Measurements from ENCODE around the gene MAPK8IP1. TPM values are rescaled to one million over a fixed set of nuclear protein-coding genes. Genes with fewer than 3 reads are reported as not detected.
"Not testable (repeated sequence)": the region's sequence is repeated elsewhere in the genome, so short reads cannot be mapped to it uniquely, and the experiment has no call there.

MAPK8IP1 gene
- total RNA-seq = under 1 TPM; 0.42 to 0.73 TPM

GRCh38 chr11:45885274-45885920 is at the start of gene MAPK8IP1:
Gene MAPK8IP1, plus strand, starts transcription at chr11:45885651. Its CDS starts 170 bp downstream, at chr11:45885821.
- no peak within 1 kb of the TSS for H3K27ac Mint-ChIP-seq
- no peaks in the 10 kb centered on the region for H3K27me3 Mint-ChIP-seq
- H3K4me3 Mint-ChIP-seq = peak within 1 kb of the TSS; percentile 61
- ATAC-seq (peak; percentile 87), DNase-seq (peak; percentile 58)
- CTCF ChIA-PET = interaction anchor here (1.0 kb wide), 1 partner anchor 121 kb away, joined by 3 read pairs; no protein-coding TSS in a partner anchor
- peaks cover 9% of the 10 kb centered on the region for H3K4me1 Mint-ChIP-seq
- no peaks in the 10 kb centered on the region for H3K36me3 Mint-ChIP-seq
- no peaks in the 10 kb centered on the region for H3K9me3 Mint-ChIP-seq (ENCODE audit: low read depth)

- H3K27me3 Mint-ChIP-seq = peaks cover 27% of the 10 kb centered on the region
- no peak for DNase-seq
- H3K36me3 Mint-ChIP-seq = peaks cover 5% of the 10 kb centered on the region
- no peak overlapping the region for H3K4me3 Mint-ChIP-seq
- H3K9me3 Mint-ChIP-seq (ENCODE audit: low read depth) = peaks cover 2% of the 10 kb centered on the region
- CTCF ChIA-PET = no interaction called here
- peaks cover 33% of the 10 kb centered on the region for H3K4me1 Mint-ChIP-seq
- ATAC-seq = no peak
- no peak overlapping the region for H3K27ac Mint-ChIP-seq
Observed at GRCh38 chr11:45839204-45839603, 46.2 kb upstream of the MAPK8IP1 start.

GRCh38 chr11:45840251-45840650 is 45.2 kb upstream of the MAPK8IP1 start:
- H3K27ac Mint-ChIP-seq; DNase-seq; CTCF ChIA-PET; ATAC-seq; H3K9me3 Mint-ChIP-seq (ENCODE audit: low read depth); H3K36me3 Mint-ChIP-seq; H3K4me3 Mint-ChIP-seq: not testable (repeated sequence)
- Mint-ChIP-seq H3K4me1 (peaks cover 24% of the 10 kb centered on the region), H3K27me3 (peaks cover 29% of the 10 kb centered on the region)

GRCh38 chr11:45843158-45843924 is 42.1 kb upstream of the MAPK8IP1 start:
- H3K36me3 Mint-ChIP-seq = no peaks in the 10 kb centered on the region
- H3K9me3 Mint-ChIP-seq (ENCODE audit: low read depth) = no peaks in the 10 kb centered on the region
- CTCF ChIA-PET = interaction anchor here (0.7 to 5.0 kb wide), 21 partner anchors 9 to 1688 kb away, joined by 3 to 44 read pairs (median 4); partner anchors contain the start of gene SLC35C1
- ATAC-seq (peak; percentile 26), DNase-seq (peak; percentile 91)
- peaks cover 21% of the 10 kb centered on the region for H3K27me3 Mint-ChIP-seq
- H3K4me3 Mint-ChIP-seq = peak overlapping the region; percentile 16
- H3K4me1 Mint-ChIP-seq = peaks cover 30% of the 10 kb centered on the region
- peak overlapping the region; percentile 56 for H3K27ac Mint-ChIP-seq

- Mint-ChIP-seq H3K4me3 (no peak overlapping the region), H3K27ac (no peak overlapping the region), H3K27me3 (peaks cover 21% of the 10 kb centered on the region), H3K36me3 (no peaks in the 10 kb centered on the region), H3K4me1 (peaks cover 41% of the 10 kb centered on the region), H3K9me3 (ENCODE audit: low read depth) (no peaks in the 10 kb centered on the region)
- CTCF ChIA-PET = interaction anchor here (1.0 to 5.0 kb wide), 5 partner anchors 8 to 161 kb away, joined by 3 to 44 read pairs (median 4); partner anchors contain the start of gene PEX16
- DNase-seq (no peak), ATAC-seq (no peak)
Observed at GRCh38 chr11:45844822-45845578, 40.5 kb upstream of the MAPK8IP1 start.

- CTCF ChIA-PET = interaction anchor here (0.9 to 3.6 kb wide), 8 partner anchors 9 to 160 kb away, joined by 3 to 17 read pairs (median 4); partner anchors contain the start of gene PEX16
- peaks cover 19% of the 10 kb centered on the region for H3K27me3 Mint-ChIP-seq
- no peaks in the 10 kb centered on the region for H3K9me3 Mint-ChIP-seq (ENCODE audit: low read depth)
- DNase-seq = no peak
- no peaks in the 10 kb centered on the region for H3K36me3 Mint-ChIP-seq
- no peak overlapping the region for H3K27ac Mint-ChIP-seq
- ATAC-seq = no peak
- peaks cover 48% of the 10 kb centered on the region for H3K4me1 Mint-ChIP-seq
- peak overlapping the region; percentile 76 for H3K4me3 Mint-ChIP-seq
Observed at GRCh38 chr11:45846174-45846675, 39.2 kb upstream of the MAPK8IP1 start.

- Mint-ChIP-seq H3K4me3 (peak within 1 kb of the TSS; percentile 76), H3K27me3 (peaks cover 19% of the 10 kb centered on the region), H3K36me3 (no peaks in the 10 kb centered on the region), H3K4me1 (peaks cover 48% of the 10 kb centered on the region), H3K9me3 (ENCODE audit: low read depth) (no peaks in the 10 kb centered on the region), H3K27ac (peak within 1 kb of the TSS; percentile 74)
- peak; percentile 99 for DNase-seq
- CTCF ChIA-PET = interaction anchor here (0.9 to 3.6 kb wide), 6 partner anchors 12 to 159 kb away, joined by 3 to 17 read pairs (median 6); no protein-coding TSS in a partner anchor
- peak; percentile 89 for ATAC-seq
Observed at GRCh38 chr11:45846974-45847910, 38.2 kb upstream of the MAPK8IP1 start, which contains the start of gene CRY2. Gene CRY2, plus strand, starts transcription at chr11:45847475. Its CDS starts 16 bp downstream, at chr11:45847491.

GRCh38 chr11:45847911-45848316 is 37.5 kb upstream of the MAPK8IP1 start:
- Mint-ChIP-seq H3K9me3 (ENCODE audit: low read depth) (no peaks in the 10 kb centered on the region), H3K27me3 (peaks cover 13% of the 10 kb centered on the region), H3K27ac (peak overlapping the region; percentile 74), H3K4me1 (peaks cover 43% of the 10 kb centered on the region), H3K4me3 (peak overlapping the region; percentile 76), H3K36me3 (no peaks in the 10 kb centered on the region)
- ATAC-seq = peak; percentile 35
- peak; percentile 71 for DNase-seq
- CTCF ChIA-PET = interaction anchor here (3.6 kb wide), 1 partner anchor 158 kb away, joined by 17 read pairs; no protein-coding TSS in a partner anchor

GRCh38 chr11:45848654-45849081 is 36.8 kb upstream of the MAPK8IP1 start:
- DNase-seq (no peak), ATAC-seq (no peak)
- no peaks in the 10 kb centered on the region for H3K9me3 Mint-ChIP-seq (ENCODE audit: low read depth)
- CTCF ChIA-PET = no interaction called here
- H3K4me1 Mint-ChIP-seq = peaks cover 36% of the 10 kb centered on the region
- H3K36me3 Mint-ChIP-seq = no peaks in the 10 kb centered on the region
- H3K27me3 Mint-ChIP-seq = peaks cover 10% of the 10 kb centered on the region
- no peak overlapping the region for H3K27ac Mint-ChIP-seq
- H3K4me3 Mint-ChIP-seq = peak overlapping the region; percentile 76

- H3K9me3 Mint-ChIP-seq (ENCODE audit: low read depth) = no peaks in the 10 kb centered on the region
- peaks cover 32% of the 10 kb centered on the region for H3K4me1 Mint-ChIP-seq
- CTCF ChIA-PET = interaction anchor here (1.0 kb wide), 1 partner anchor 16 kb away, joined by 3 read pairs; no protein-coding TSS in a partner anchor
- ATAC-seq = no peak
- no peak overlapping the region for H3K4me3 Mint-ChIP-seq
- DNase-seq = no peak
- H3K36me3 Mint-ChIP-seq = no peaks in the 10 kb centered on the region
- H3K27me3 Mint-ChIP-seq = peaks cover 5% of the 10 kb centered on the region
- no peak overlapping the region for H3K27ac Mint-ChIP-seq
Observed at GRCh38 chr11:45850446-45850845, 35.0 kb upstream of the MAPK8IP1 start.

- Mint-ChIP-seq H3K9me3 (ENCODE audit: low read depth) (no peaks in the 10 kb centered on the region), H3K27me3 (no peaks in the 10 kb centered on the region), H3K36me3 (no peaks in the 10 kb centered on the region), H3K4me1 (peaks cover 29% of the 10 kb centered on the region), H3K4me3 (no peak overlapping the region), H3K27ac (no peak overlapping the region)
- no peak for DNase-seq
- CTCF ChIA-PET = no interaction called here
- no peak for ATAC-seq
Observed at GRCh38 chr11:45851228-45851627, 34.2 kb upstream of the MAPK8IP1 start.
